Progenitor cell of endocrine pancreas (in vitro differentiated cells): Measurements from ENCODE around the gene PEMT. TPM values are rescaled to one million over a fixed set of nuclear protein-coding genes. Genes with fewer than 3 reads are reported as not detected.

Experiments used
- DNase-seq: peaks from one replicate; pipeline ENCODE4 v3.0.0; 2021; ENCODE audit warnings: low spot score; ENCODE audit not compliant: unreplicated experiment
- H3K27ac Mint-ChIP-seq: 2 replicates; pipeline ENCODE4 v1.8.0; 2021; ENCODE audit warnings: mild to moderate bottlenecking, moderate library complexity, mixed read lengths
- H3K27me3 Mint-ChIP-seq: 2 replicates; pipeline ENCODE4 v1.8.0; 2021; ENCODE audit warnings: mixed read lengths
- H3K36me3 Mint-ChIP-seq: 2 replicates; pipeline ENCODE4 v1.8.0; 2022; ENCODE audit warnings: mixed read lengths; ENCODE audit not compliant: insufficient read depth
- H3K4me1 Mint-ChIP-seq: 2 replicates; pipeline ENCODE4 v1.8.0; 2021; ENCODE audit warnings: low read depth, mixed read lengths
- H3K4me3 Mint-ChIP-seq: 2 replicates; pipeline ENCODE4 v1.8.0; 2021; ENCODE audit warnings: low read depth, mild to moderate bottlenecking, moderate library complexity, mixed read lengths
- H3K9me3 Mint-ChIP-seq: 2 replicates; pipeline ENCODE4 v1.8.0; 2021; ENCODE audit warnings: low read depth, mixed read lengths
- CTCF ChIP-seq: fragments of 200-600 bp; sonication (generic); IDR thresholded peaks from one replicate; pipeline ENCODE4 v1.5.0; 2021; ENCODE audit warnings: antibody characterized with exemption, mild to moderate bottlenecking; ENCODE audit not compliant: unreplicated experiment
- total RNA-seq: library from RNA; stranded (reverse); gene quantifications from 2 replicates; pipeline ENCODE4 v1.2.1, GENCODE V29; 2021

The PEMT gene
- total RNA-seq, 1 donor from 2014 or later: 67.0 TPM

- Mint-ChIP-seq H3K9me3 (peaks cover 6% of the 10 kb centered on the region), H3K4me1 (no peaks in the 10 kb centered on the region), H3K4me3 (no peak overlapping the region), H3K36me3 (no peaks in the 10 kb centered on the region), H3K27me3 (peaks cover 12% of the 10 kb centered on the region), H3K27ac (no peak overlapping the region)
- no peak for DNase-seq
- TF ChIP-seq CTCF: no peak
These were observed 127.7 kb downstream of the PEMT start for GRCh38 chr17:17463821-17464220.

- no peak for TF ChIP-seq CTCF
- no peak for DNase-seq
- Mint-ChIP-seq H3K9me3 (peaks cover 6% of the 10 kb centered on the region), H3K27me3 (peaks cover 12% of the 10 kb centered on the region), H3K36me3 (no peaks in the 10 kb centered on the region), H3K4me3 (no peak overlapping the region), H3K27ac (no peak overlapping the region), H3K4me1 (no peaks in the 10 kb centered on the region)
These were observed 129.3 kb downstream of the PEMT start for GRCh38 chr17:17462048-17462824.

GRCh38 chr17:17460038-17460437 is 131.5 kb downstream of the PEMT start:
- Mint-ChIP-seq H3K4me3 (no peak overlapping the region), H3K27me3 (peaks cover 8% of the 10 kb centered on the region), H3K4me1 (no peaks in the 10 kb centered on the region), H3K36me3 (no peaks in the 10 kb centered on the region), H3K27ac (no peak overlapping the region), H3K9me3 (peaks cover 6% of the 10 kb centered on the region)
- DNase-seq: no peak
- no peak for TF ChIP-seq CTCF

GRCh38 chr17:17457680-17458079 is 133.8 kb downstream of the PEMT start:
- no peaks in the 10 kb centered on the region for H3K4me1 Mint-ChIP-seq
- DNase-seq: no peak

GRCh38 chr17:17456251-17456650 is 135.3 kb downstream of the PEMT start:
- no peaks in the 10 kb centered on the region for H3K4me1 Mint-ChIP-seq
- H3K27me3 Mint-ChIP-seq: peaks cover 8% of the 10 kb centered on the region
- no peak for TF ChIP-seq CTCF
- no peak for DNase-seq
- peaks cover 6% of the 10 kb centered on the region for H3K9me3 Mint-ChIP-seq
- no peak overlapping the region for H3K4me3 Mint-ChIP-seq
- H3K36me3 Mint-ChIP-seq: no peaks in the 10 kb centered on the region
- no peak overlapping the region for H3K27ac Mint-ChIP-seq

More at GRCh38 chr17:17457680-17458079, 133.8 kb downstream of the PEMT start:
- Mint-ChIP-seq H3K4me3 (no peak overlapping the region), H3K27me3 (peaks cover 8% of the 10 kb centered on the region), H3K9me3 (peaks cover 6% of the 10 kb centered on the region), H3K36me3 (no peaks in the 10 kb centered on the region), H3K27ac (no peak overlapping the region)
- TF ChIP-seq CTCF: no peak

Other genes with a start within 250 kb of the PEMT start
- 17.0 and 17.7 TPM in 2 replicates for gene MED9, start 114.7 kb downstream of the PEMT start, total RNA-seq
- gene RASD1, start 95.3 kb downstream of the PEMT start, total RNA-seq: 4.6 and 5.6 TPM in 2 replicates
- 69.0 and 75.0 TPM in 2 replicates for gene RAI1, start 89.8 kb upstream of the PEMT start, total RNA-seq
- 85.0 and 98.9 TPM in 2 replicates for gene SREBF1, start 245.3 kb upstream of the PEMT start, total RNA-seq